ENCODE data around the gene SCRT2. TPM values are rescaled to one million over a fixed set of nuclear protein-coding genes. Genes with fewer than 3 reads are reported as not detected.

Gene SCRT2
- total RNA-seq, 1 donor from 2014 or later = not detected

DNA sequence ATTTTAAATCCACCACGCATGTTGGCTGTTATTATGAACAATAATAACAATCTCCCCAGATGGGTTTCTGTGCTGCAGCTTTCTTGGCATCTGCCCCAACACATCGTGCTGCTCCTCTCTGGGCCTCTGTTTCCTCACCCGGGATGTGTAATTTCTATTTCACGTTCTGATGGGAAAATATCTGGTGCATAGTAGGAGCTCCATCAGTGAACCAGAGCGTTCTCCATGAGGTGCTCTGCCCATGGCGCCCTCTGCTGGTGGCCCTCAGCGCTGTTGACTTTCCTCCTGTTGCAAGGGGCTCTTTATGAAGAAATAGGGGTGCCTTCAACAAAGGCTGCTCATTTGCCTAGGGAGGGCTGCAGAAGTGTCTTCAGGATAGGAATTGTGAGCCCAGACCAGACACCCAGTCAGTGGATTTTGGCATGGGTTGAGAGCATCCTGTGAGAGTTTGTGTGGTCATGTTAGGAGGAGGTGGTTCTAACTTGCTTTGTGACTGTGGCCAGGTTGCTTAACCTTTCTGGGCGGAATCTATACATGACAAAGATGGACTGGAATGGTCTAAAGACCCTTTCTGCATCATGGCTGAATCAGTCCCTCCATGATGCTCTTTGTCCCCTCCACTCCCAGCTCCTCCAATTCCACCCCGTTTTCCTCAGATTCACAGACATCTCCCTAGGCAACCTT, 8.1 kb downstream of the SCRT2 start:
- no peaks in the 10 kb centered on the region for H3K36me3 ChIP-seq
- intact Hi-C loops (cut with micrococcal nuclease) = no loop called here
- H3K9me3 ChIP-seq (replicated peaks) = no peaks in the 10 kb centered on the region
- H3K27me3 ChIP-seq (ENCODE audit: low read depth) = peaks cover 65% of the 10 kb centered on the region
- peak overlapping the region; percentile 82 for H3K27ac ChIP-seq (replicated peaks)
- H3K4me3 ChIP-seq = no peak overlapping the region
- DNase-seq = peak; percentile 64
- TF ChIP-seq, protein P1, sequence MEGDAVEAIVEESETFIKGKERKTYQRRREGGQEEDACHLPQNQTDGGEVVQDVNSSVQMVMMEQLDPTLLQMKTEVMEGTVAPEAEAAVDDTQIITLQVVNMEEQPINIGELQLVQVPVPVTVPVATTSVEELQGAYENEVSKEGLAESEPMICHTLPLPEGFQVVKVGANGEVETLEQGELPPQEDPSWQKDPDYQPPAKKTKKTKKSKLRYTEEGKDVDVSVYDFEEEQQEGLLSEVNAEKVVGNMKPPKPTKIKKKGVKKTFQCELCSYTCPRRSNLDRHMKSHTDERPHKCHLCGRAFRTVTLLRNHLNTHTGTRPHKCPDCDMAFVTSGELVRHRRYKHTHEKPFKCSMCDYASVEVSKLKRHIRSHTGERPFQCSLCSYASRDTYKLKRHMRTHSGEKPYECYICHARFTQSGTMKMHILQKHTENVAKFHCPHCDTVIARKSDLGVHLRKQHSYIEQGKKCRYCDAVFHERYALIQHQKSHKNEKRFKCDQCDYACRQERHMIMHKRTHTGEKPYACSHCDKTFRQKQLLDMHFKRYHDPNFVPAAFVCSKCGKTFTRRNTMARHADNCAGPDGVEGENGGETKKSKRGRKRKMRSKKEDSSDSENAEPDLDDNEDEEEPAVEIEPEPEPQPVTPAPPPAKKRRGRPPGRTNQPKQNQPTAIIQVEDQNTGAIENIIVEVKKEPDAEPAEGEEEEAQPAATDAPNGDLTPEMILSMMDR (IDR thresholded peaks at IDR 0.05; ENCODE audit: borderline replicate concordance) = peak; percentile 88
- H3K4me1 ChIP-seq = peaks cover 47% of the 10 kb centered on the region

DNA sequence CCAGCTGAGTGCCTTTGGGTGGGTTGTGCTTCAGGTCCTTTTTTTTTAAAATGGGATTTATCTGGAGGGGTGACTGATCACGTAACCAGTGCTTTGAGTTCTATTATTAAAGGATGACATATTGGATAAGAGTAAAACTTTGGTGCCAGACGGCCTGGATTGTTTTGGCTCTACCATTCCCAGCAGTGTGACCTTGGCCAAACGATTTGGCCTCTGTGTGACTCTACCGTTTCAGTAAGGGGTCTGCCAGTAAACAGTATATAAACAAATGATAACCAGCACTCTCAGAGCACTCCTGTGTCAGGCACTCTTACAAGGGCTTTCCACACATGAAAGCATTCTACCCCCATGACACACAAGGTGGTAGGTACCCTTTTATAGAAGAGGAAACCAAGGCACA, 8.7 kb downstream of the SCRT2 start:
- Histone ChIP-seq H3K4me1 (peaks cover 52% of the 10 kb centered on the region), H3K27ac (replicated peaks) (peak overlapping the region; percentile 82), H3K4me3 (no peak overlapping the region), H3K27me3 (ENCODE audit: low read depth) (peaks cover 67% of the 10 kb centered on the region), H3K9me3 (replicated peaks) (no peaks in the 10 kb centered on the region), H3K36me3 (no peaks in the 10 kb centered on the region)
- intact Hi-C loops (cut with micrococcal nuclease) = no loop called here
- no peak for DNase-seq
- TF ChIP-seq, protein P1 (IDR thresholded peaks at IDR 0.05; ENCODE audit: borderline replicate concordance) = no peak

DNA sequence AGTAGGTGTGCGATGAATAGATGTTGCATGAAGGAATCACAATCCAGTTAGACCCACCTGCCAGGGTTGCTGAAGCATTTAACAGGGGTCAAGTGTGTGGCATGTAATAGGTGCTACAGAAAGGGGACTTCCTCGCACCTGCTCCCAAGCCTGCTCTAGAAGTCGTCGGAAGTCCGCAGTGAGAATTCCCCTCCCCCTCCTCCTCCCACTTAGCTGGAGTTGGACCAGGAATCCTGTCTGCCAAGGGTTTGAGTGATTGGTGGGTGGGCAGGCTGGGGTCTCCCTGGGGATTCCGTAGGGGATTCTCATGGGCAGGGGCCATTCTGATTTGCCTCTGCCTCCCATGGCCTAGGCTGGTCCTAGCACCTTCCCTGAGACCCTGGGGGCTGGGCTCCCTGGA, 10.3 kb downstream of the SCRT2 start:
- Histone ChIP-seq H3K4me3 (no peak overlapping the region), H3K36me3 (no peaks in the 10 kb centered on the region), H3K4me1 (peaks cover 52% of the 10 kb centered on the region), H3K9me3 (replicated peaks) (no peaks in the 10 kb centered on the region), H3K27me3 (ENCODE audit: low read depth) (peaks cover 67% of the 10 kb centered on the region), H3K27ac (replicated peaks) (no peak overlapping the region)
- no peak for DNase-seq
- intact Hi-C loops (cut with micrococcal nuclease) = no loop called here
- TF ChIP-seq, protein P1 (IDR thresholded peaks at IDR 0.05; ENCODE audit: borderline replicate concordance) = no peak

DNA sequence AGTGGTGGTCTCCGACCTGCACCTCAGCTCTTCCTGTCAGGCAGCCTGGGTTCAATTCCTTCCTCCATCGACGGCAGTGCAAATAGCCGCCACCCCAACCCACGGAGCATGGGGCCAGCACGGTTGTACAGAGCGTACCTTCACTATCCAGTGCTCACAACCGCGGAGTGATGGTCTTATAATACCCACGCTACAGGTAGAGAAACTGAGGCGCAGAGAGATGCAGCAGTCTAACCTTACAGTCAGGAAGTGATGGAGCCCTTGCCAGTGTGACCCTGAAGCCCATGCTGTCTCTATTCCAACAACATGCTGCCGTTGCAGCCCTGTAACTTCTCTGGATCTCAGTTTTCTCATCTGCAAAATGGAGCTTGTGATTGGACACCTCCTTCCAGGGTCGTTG, 11.0 kb downstream of the SCRT2 start:
- Histone ChIP-seq H3K27me3 (ENCODE audit: low read depth) (peaks cover 69% of the 10 kb centered on the region), H3K4me1 (peaks cover 45% of the 10 kb centered on the region), H3K9me3 (replicated peaks) (no peaks in the 10 kb centered on the region), H3K4me3 (no peak overlapping the region), H3K36me3 (no peaks in the 10 kb centered on the region), H3K27ac (replicated peaks) (no peak overlapping the region)
- no peak for DNase-seq
- TF ChIP-seq, protein P1 (IDR thresholded peaks at IDR 0.05; ENCODE audit: borderline replicate concordance) = no peak
- intact Hi-C loops (cut with micrococcal nuclease) = no loop called here

DNA sequence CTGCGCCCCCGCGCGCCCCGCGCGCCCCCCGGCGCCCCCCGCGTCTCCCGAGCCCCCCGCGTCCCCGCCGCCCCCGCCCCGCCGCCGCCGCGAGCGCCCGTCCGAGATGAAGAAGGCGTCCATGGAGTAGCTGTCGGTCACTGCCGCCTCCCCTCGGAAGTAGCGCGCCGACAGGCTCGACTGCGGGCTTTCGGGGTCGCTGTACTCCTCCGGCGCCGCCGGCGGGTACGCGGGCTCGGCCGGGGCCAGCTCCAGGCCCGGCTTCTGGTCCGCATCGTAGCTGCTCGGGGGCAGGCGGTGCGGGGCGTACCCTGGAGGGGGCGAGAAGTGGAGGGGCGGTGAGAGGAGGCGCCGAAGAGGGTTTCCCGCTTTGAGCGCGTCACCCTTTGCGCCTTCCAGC, 11.5 kb downstream of the SCRT2 start:
- Histone ChIP-seq H3K4me1 (peaks cover 40% of the 10 kb centered on the region), H3K27ac (replicated peaks) (no peak overlapping the region), H3K27me3 (ENCODE audit: low read depth) (peaks cover 71% of the 10 kb centered on the region), H3K9me3 (replicated peaks) (no peaks in the 10 kb centered on the region), H3K4me3 (no peak overlapping the region), H3K36me3 (no peaks in the 10 kb centered on the region)
- no peak for DNase-seq
- intact Hi-C loops (cut with micrococcal nuclease) = no loop called here
- TF ChIP-seq, protein P1 (IDR thresholded peaks at IDR 0.05; ENCODE audit: borderline replicate concordance) = no peak

Data from left ventricle myocardium inferior (tissue), 1 donor.